Loucy (cell line): Measurements from ENCODE around the gene FOXP1.

ENCODE experiments used
- EZH2phosphoT487 ChIP-seq: fragments of 200-600 bp; IDR thresholded peaks from 2 replicates; pipeline ENCODE4 v1.6.1; 2018; ENCODE audit warnings: antibody characterized with exemption, mild to moderate bottlenecking, moderate library complexity, borderline replicate concordance
- TF ChIP-seq, protein P1 (sequence below): fragments of 200-600 bp; sonication (generic); conservative IDR thresholded peaks from 2 replicates; pipeline ENCODE4 v1.5.1; 2014; ENCODE audit warnings: mild to moderate bottlenecking, antibody characterized with exemption, low read length

DNA sequence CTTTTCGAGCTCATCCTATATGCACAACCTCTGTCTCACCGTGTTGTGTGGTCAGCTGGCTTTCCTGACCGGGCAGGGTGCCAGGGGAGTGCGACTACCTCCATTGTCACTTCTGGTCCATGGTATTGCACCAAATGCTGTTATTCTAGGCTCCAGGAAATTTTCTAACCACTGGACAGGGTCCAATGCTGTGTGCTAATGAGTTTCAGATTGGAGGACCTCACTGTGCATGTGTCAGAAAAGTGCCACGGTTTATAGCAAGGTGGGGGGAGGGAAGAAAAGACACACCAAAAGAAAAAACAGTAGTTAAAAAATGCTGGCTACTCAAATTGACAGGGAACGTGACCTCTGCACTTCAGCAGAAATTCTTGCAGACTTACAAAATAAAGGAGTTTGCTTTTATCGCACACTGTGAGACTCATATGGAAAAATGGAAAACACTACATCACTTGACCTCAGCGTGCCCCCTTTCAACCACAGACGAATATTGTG lies 480.1 kb downstream of the FOXP1 start:
- TF ChIP-seq, protein P1, sequence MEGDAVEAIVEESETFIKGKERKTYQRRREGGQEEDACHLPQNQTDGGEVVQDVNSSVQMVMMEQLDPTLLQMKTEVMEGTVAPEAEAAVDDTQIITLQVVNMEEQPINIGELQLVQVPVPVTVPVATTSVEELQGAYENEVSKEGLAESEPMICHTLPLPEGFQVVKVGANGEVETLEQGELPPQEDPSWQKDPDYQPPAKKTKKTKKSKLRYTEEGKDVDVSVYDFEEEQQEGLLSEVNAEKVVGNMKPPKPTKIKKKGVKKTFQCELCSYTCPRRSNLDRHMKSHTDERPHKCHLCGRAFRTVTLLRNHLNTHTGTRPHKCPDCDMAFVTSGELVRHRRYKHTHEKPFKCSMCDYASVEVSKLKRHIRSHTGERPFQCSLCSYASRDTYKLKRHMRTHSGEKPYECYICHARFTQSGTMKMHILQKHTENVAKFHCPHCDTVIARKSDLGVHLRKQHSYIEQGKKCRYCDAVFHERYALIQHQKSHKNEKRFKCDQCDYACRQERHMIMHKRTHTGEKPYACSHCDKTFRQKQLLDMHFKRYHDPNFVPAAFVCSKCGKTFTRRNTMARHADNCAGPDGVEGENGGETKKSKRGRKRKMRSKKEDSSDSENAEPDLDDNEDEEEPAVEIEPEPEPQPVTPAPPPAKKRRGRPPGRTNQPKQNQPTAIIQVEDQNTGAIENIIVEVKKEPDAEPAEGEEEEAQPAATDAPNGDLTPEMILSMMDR = no peak
- TF ChIP-seq EZH2phosphoT487 = no peak
